Measurements from ENCODE around the gene ZNF564.

DNA sequence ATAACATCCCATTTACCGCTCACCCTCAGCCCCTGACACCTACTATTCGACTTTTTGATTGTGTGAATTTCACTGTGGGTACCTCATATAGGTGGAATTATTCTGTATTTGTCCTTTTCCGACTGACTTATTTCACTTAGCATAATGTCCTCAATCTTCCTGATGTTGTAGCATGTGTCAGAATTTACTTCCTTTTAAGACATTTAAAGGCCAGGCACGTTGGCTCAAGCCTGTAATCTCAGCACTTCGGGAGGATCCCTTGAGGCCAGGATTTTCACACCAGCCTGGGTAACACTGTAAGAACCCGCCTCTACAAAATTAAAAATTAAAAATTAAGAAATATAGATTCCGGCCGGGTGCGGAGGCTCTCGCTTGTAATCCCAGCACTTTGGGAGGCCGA, 46.3 kb upstream of the ZNF564 start:
- TF ChIP-seq, protein P1, sequence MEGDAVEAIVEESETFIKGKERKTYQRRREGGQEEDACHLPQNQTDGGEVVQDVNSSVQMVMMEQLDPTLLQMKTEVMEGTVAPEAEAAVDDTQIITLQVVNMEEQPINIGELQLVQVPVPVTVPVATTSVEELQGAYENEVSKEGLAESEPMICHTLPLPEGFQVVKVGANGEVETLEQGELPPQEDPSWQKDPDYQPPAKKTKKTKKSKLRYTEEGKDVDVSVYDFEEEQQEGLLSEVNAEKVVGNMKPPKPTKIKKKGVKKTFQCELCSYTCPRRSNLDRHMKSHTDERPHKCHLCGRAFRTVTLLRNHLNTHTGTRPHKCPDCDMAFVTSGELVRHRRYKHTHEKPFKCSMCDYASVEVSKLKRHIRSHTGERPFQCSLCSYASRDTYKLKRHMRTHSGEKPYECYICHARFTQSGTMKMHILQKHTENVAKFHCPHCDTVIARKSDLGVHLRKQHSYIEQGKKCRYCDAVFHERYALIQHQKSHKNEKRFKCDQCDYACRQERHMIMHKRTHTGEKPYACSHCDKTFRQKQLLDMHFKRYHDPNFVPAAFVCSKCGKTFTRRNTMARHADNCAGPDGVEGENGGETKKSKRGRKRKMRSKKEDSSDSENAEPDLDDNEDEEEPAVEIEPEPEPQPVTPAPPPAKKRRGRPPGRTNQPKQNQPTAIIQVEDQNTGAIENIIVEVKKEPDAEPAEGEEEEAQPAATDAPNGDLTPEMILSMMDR (IDR thresholded peaks at IDR 0.05; ENCODE audit: insufficient read depth, low read depth, low read length): no peak
- no peak for TF ChIP-seq EZH2 (IDR thresholded peaks at IDR 0.05; ENCODE audit: insufficient read depth, low read length)
